ENCODE measurements around the gene ATRN. TPM values are rescaled to one million over a fixed set of nuclear protein-coding genes. Genes with fewer than 3 reads are reported as not detected.

Gene ATRN
- total RNA-seq, 1 experiment from 2014 or later, result 26.1 TPM

DNA sequence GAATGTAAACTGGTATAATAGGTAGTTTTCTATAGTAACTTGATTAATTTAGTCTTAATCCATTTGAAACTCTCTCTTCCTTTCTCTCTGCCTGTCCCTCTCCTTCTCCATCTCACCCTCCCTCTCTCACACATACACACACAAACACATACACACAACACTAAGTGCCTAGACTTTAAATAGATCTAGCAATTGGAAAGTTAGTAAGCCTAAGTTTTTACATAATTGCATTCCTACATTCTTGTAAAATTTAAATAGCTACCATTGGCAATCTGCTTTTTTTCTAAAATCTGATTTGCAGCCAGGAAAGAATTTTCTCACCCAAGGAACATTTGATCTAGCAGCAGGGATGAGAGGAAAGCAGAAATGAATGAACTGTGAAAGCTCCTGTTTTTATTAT, 176.7 kb downstream of the ATRN start:
- ChIA-PET CTCF (no interaction called here), POLR2A (ENCODE audit: unreplicated experiment) (no interaction called here)
- Histone ChIP-seq H3K4me3 (ENCODE audit: low read length) (no peak overlapping the region), H3K9ac (ENCODE audit: low read length) (no peak overlapping the region), H3K27ac (ENCODE audit: low read length) (no peak overlapping the region), H3K36me3 (ENCODE audit: low read depth, low read length) (no peaks in the 10 kb centered on the region; the same call in 1 of the 2 replicates), H3K27me3 (ENCODE audit: low read length) (no peaks in the 10 kb centered on the region), H3K4me2 (ENCODE audit: low read length) (no peak overlapping the region), H3K9me3 (ENCODE audit: low read length) (no peaks in the 10 kb centered on the region), H2AFZ (ENCODE audit: low read length) (no peak overlapping the region), H4K20me1 (ENCODE audit: low read length) (no peaks in the 10 kb centered on the region), H3K9me2 (replicated peaks; ENCODE audit: low read length) (no peaks in the 10 kb centered on the region), H3K4me1 (ENCODE audit: insufficient read depth, low read length) (peaks cover 23% of the 10 kb centered on the region), H3F3A (ENCODE audit: low read length, unreplicated experiment) (no peaks in the 10 kb centered on the region), H3K79me2 (ENCODE audit: low read length) (no peaks in the 10 kb centered on the region)
- no TSS peak for BruUV-seq (replicated peaks)
- TF ChIP-seq, protein P1, sequence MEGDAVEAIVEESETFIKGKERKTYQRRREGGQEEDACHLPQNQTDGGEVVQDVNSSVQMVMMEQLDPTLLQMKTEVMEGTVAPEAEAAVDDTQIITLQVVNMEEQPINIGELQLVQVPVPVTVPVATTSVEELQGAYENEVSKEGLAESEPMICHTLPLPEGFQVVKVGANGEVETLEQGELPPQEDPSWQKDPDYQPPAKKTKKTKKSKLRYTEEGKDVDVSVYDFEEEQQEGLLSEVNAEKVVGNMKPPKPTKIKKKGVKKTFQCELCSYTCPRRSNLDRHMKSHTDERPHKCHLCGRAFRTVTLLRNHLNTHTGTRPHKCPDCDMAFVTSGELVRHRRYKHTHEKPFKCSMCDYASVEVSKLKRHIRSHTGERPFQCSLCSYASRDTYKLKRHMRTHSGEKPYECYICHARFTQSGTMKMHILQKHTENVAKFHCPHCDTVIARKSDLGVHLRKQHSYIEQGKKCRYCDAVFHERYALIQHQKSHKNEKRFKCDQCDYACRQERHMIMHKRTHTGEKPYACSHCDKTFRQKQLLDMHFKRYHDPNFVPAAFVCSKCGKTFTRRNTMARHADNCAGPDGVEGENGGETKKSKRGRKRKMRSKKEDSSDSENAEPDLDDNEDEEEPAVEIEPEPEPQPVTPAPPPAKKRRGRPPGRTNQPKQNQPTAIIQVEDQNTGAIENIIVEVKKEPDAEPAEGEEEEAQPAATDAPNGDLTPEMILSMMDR (conservative IDR thresholded peaks at IDR 0.05; ENCODE audit: low read depth, low read length), result no peak
- TF ChIP-seq EZH2phosphoT487 (IDR thresholded peaks at IDR 0.05; ENCODE audit: borderline replicate concordance, low read length), result no peak
- no peak for TF ChIP-seq EZH2 (IDR thresholded peaks at IDR 0.05; ENCODE audit: low read length, unreplicated experiment)
- ATAC-seq, result no peak
- no peak for DNase-seq
- intact Hi-C loops (cut with micrococcal nuclease), result no loop called here

DNA sequence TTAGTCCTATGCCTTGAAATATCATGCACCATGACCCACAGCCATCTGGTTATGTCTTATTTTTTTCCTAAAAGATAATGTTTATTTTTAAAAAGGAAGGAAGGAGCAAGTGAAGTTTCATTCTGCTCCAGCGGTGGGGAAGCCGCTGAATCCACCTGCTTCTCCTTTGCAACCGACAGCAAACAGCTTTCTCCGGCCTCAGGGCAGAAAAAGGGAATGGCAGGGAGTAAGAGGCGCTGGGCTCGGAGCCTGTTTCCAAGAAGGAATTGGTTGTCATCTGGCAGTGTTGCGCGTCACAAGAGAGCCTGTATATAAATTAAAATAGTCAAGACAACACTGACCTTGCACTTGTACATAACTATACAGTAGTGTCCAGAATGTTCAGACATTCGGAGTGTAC, 178.1 kb downstream of the ATRN start:
- TF ChIP-seq EZH2phosphoT487 (IDR thresholded peaks at IDR 0.05; ENCODE audit: borderline replicate concordance, low read length) (no peak), EZH2 (IDR thresholded peaks at IDR 0.05; ENCODE audit: low read length, unreplicated experiment) (no peak)
- TF ChIP-seq, protein P1 (conservative IDR thresholded peaks at IDR 0.05; ENCODE audit: low read depth, low read length), result no peak
- Histone ChIP-seq H3K9ac (ENCODE audit: low read length) (no peak overlapping the region), H3K4me3 (ENCODE audit: low read length) (no peak overlapping the region), H3K27ac (ENCODE audit: low read length) (no peak overlapping the region), H3F3A (ENCODE audit: low read length, unreplicated experiment) (no peaks in the 10 kb centered on the region), H3K9me2 (replicated peaks; ENCODE audit: low read length) (no peaks in the 10 kb centered on the region), H3K36me3 (ENCODE audit: low read depth, low read length) (no peaks in the 10 kb centered on the region; the same call in 1 of the 2 replicates), H3K4me1 (ENCODE audit: insufficient read depth, low read length) (peaks cover 23% of the 10 kb centered on the region), H4K20me1 (ENCODE audit: low read length) (no peaks in the 10 kb centered on the region), H3K27me3 (ENCODE audit: low read length) (no peaks in the 10 kb centered on the region), H3K9me3 (ENCODE audit: low read length) (no peaks in the 10 kb centered on the region), H3K79me2 (ENCODE audit: low read length) (no peaks in the 10 kb centered on the region), H3K4me2 (ENCODE audit: low read length) (no peak overlapping the region), H2AFZ (ENCODE audit: low read length) (no peak overlapping the region)
- DNase-seq (no peak), ATAC-seq (no peak)
- ChIA-PET POLR2A (ENCODE audit: unreplicated experiment) (no interaction called here), CTCF (no interaction called here)
- BruUV-seq (replicated peaks), result no TSS peak
- intact Hi-C loops (cut with micrococcal nuclease), result no loop called here

DNA sequence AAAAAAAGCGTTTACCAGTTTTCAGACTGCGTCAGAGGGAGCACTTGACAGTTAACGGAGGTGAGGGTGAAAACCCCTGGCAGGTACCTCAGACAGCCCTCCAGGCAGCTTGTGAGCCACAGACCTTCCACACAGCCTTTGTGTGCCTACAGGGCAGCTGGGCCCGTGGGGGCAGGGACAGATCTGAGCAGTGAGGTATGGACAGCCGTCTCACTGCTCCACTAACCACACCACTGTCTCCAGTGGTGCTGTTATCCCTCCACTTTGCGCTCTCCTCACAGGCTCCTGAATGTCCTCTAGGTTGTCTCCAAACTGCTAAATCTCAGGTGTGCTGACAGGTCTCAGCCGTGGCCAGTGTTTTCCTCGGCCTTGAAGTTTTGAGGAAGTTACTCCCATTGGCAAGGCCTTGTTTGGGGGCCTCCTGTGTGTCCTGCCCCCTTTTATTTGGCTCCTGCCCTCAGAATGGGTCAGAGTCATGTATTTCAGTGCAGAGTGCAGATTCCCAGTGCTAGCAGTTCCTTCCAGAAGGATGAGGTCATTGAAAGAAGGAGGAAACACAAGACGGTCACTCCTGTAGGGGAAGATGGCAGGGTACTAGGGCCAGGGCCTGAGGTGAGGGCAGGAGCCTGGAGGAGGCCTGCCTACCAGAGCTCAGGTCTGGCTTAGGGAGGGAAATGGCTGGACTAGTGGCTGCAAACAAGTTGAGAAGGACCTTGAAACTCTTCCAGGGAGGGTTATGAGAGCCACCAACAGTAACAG, 180.6 kb downstream of the ATRN start:
- Histone ChIP-seq H2AFZ (ENCODE audit: low read length) (no peak overlapping the region), H3K27ac (ENCODE audit: low read length) (no peak overlapping the region), H3K36me3 (ENCODE audit: low read depth, low read length) (no peaks in the 10 kb centered on the region; the same call in 1 of the 2 replicates), H3K9ac (ENCODE audit: low read length) (no peak overlapping the region), H3K4me1 (ENCODE audit: insufficient read depth, low read length) (peaks cover 10% of the 10 kb centered on the region), H3K4me3 (ENCODE audit: low read length) (no peak overlapping the region), H3K9me2 (replicated peaks; ENCODE audit: low read length) (no peaks in the 10 kb centered on the region), H3K4me2 (ENCODE audit: low read length) (no peak overlapping the region), H3K9me3 (ENCODE audit: low read length) (no peaks in the 10 kb centered on the region), H3K79me2 (ENCODE audit: low read length) (no peaks in the 10 kb centered on the region), H4K20me1 (ENCODE audit: low read length) (no peaks in the 10 kb centered on the region), H3K27me3 (ENCODE audit: low read length) (no peaks in the 10 kb centered on the region), H3F3A (ENCODE audit: low read length, unreplicated experiment) (no peaks in the 10 kb centered on the region)
- DNase-seq (no peak), ATAC-seq (no peak)
- no TSS peak for BruUV-seq (replicated peaks)
- ChIA-PET POLR2A (ENCODE audit: unreplicated experiment) (no interaction called here), CTCF (no interaction called here)
- TF ChIP-seq EZH2 (IDR thresholded peaks at IDR 0.05; ENCODE audit: low read length, unreplicated experiment) (no peak), EZH2phosphoT487 (IDR thresholded peaks at IDR 0.05; ENCODE audit: borderline replicate concordance, low read length) (no peak)
- TF ChIP-seq, protein P1 (conservative IDR thresholded peaks at IDR 0.05; ENCODE audit: low read depth, low read length), result no peak
- intact Hi-C loops (cut with micrococcal nuclease), result no loop called here

Data from PC-3 (cell line).